DOHH2 (cell line): Measurements from ENCODE around the gene LYRM2.

Experiments used
- H3F3A ChIP-seq: fragments of 200-600 bp; sonication (generic), shearing (Covaris generic); 2 replicates; pipeline ENCODE4 v1.6.0; 2016; ENCODE audit warnings: antibody characterized with exemption, mild to moderate bottlenecking; ENCODE audit not compliant: control insufficient read depth, insufficient read depth
- H3K27ac ChIP-seq: fragments of 200-600 bp; sonication (generic); 2 replicates; pipeline ENCODE4 v1.5.1; 2014; ENCODE audit warnings: low read depth, mild to moderate bottlenecking, low read length, moderate library complexity
- H3K27me3 ChIP-seq: fragments of 200-600 bp; sonication (generic); 2 replicates; pipeline ENCODE4 v1.6.1; 2014; ENCODE audit warnings: mild to moderate bottlenecking, low read length, mixed read lengths; ENCODE audit not compliant: control insufficient read depth
- H3K36me3 ChIP-seq: fragments of 200-600 bp; sonication (generic); 2 replicates; pipeline ENCODE4 v1.6.1; 2014; ENCODE audit warnings: mild to moderate bottlenecking, low read length, moderate library complexity, mixed read lengths; ENCODE audit not compliant: control insufficient read depth
- H3K4me1 ChIP-seq: fragments of 200-600 bp; sonication (generic); 2 replicates; pipeline ENCODE4 v1.6.1; 2014; ENCODE audit warnings: mild to moderate bottlenecking, low read length, mixed read lengths; ENCODE audit not compliant: control insufficient read depth
- H3K4me2 ChIP-seq: fragments of 200-600 bp; sonication (generic); 2 replicates; pipeline ENCODE4 v1.6.0; 2014; ENCODE audit warnings: mild to moderate bottlenecking, low read length, moderate library complexity
- H3K4me3 ChIP-seq: fragments of 200-600 bp; sonication (generic); 2 replicates; pipeline ENCODE4 v1.5.1; 2014; ENCODE audit warnings: mild to moderate bottlenecking, low read length, mixed read lengths
- H3K79me2 ChIP-seq: fragments of 200-600 bp; sonication (generic); 2 replicates; pipeline ENCODE4 v1.6.1; 2014; ENCODE audit warnings: mild to moderate bottlenecking, low read length, mixed read lengths; ENCODE audit not compliant: control insufficient read depth
- H3K9me2 ChIP-seq: fragments of 200-600 bp; sonication (generic); replicated peaks from 2 replicates; pipeline ENCODE4 v1.6.1; 2014; ENCODE audit warnings: mild to moderate bottlenecking, low read length, mixed read lengths; ENCODE audit not compliant: control insufficient read depth
- H3K9me3 ChIP-seq: fragments of 200-600 bp; sonication (generic); 2 replicates; pipeline ENCODE4 v1.6.1; 2014; ENCODE audit warnings: antibody characterized with exemption, low read length, mixed read lengths; ENCODE audit not compliant: control insufficient read depth, insufficient read depth
- H4K20me1 ChIP-seq: fragments of 200-600 bp; sonication (generic); 2 replicates; pipeline ENCODE4 v1.6.0; 2014; ENCODE audit warnings: low read depth, mild to moderate bottlenecking, antibody characterized with exemption, low read length, moderate library complexity; ENCODE audit not compliant: control insufficient read depth, insufficient read depth
- CTCF ChIP-seq: fragments of 200-600 bp; sonication (generic); IDR thresholded peaks from one replicate; pipeline ENCODE4 v1.5.1; 2014; ENCODE audit warnings: antibody characterized with exemption, mild to moderate bottlenecking, low read depth, low read length; ENCODE audit not compliant: poor library complexity, severe bottlenecking
- EZH2phosphoT487 ChIP-seq: fragments of 200-600 bp; sonication (generic); IDR thresholded peaks from 2 replicates; pipeline ENCODE4 v1.6.1; 2017; ENCODE audit warnings: borderline replicate concordance, mild to moderate bottlenecking, antibody characterized with exemption, low read length, moderate library complexity, mixed read lengths

LYRM2 gene

GRCh38 chr6:89580997-89581666 is 57.4 kb downstream of the LYRM2 start:
- H3K4me3 ChIP-seq, result no peak overlapping the region
- TF ChIP-seq CTCF, result no peak
- no peak for TF ChIP-seq EZH2phosphoT487

GRCh38 chr6:89575562-89575960 is 63.0 kb downstream of the LYRM2 start:
- Histone ChIP-seq H3K27ac (no peak overlapping the region), H4K20me1 (no peaks in the 10 kb centered on the region)

More at GRCh38 chr6:89580997-89581666, 57.4 kb downstream of the LYRM2 start:
- Histone ChIP-seq H3K79me2 (no peaks in the 10 kb centered on the region), H4K20me1 (no peaks in the 10 kb centered on the region), H3K27ac (no peak overlapping the region), H3K36me3 (no peaks in the 10 kb centered on the region), H3K4me1 (no peaks in the 10 kb centered on the region), H3K9me3 (no peaks in the 10 kb centered on the region), H3K27me3 (peaks cover 11% of the 10 kb centered on the region; the same call in 1 of the 2 replicates), H3K4me2 (no peak overlapping the region), H3K9me2 (no peaks in the 10 kb centered on the region), H3F3A (no peaks in the 10 kb centered on the region)

GRCh38 chr6:89574910-89575561 is 63.5 kb downstream of the LYRM2 start:
- peaks cover 10% of the 10 kb centered on the region for H3K27me3 ChIP-seq
- H4K20me1 ChIP-seq, result no peaks in the 10 kb centered on the region
- H3K4me3 ChIP-seq, result no peak overlapping the region
- no peaks in the 10 kb centered on the region for H3K9me3 ChIP-seq
- H3K9me2 ChIP-seq, result no peaks in the 10 kb centered on the region
- no peaks in the 10 kb centered on the region for H3F3A ChIP-seq
- no peak overlapping the region for H3K4me2 ChIP-seq
- H3K36me3 ChIP-seq, result no peaks in the 10 kb centered on the region
- H3K79me2 ChIP-seq, result no peaks in the 10 kb centered on the region
- TF ChIP-seq CTCF, result no peak
- TF ChIP-seq EZH2phosphoT487, result no peak
- no peaks in the 10 kb centered on the region for H3K4me1 ChIP-seq
- H3K27ac ChIP-seq, result no peak overlapping the region

More at GRCh38 chr6:89575562-89575960, 63.0 kb downstream of the LYRM2 start:
- H3K4me2 ChIP-seq, result no peak overlapping the region
- H3K79me2 ChIP-seq, result no peaks in the 10 kb centered on the region
- no peaks in the 10 kb centered on the region for H3K36me3 ChIP-seq
- H3K4me3 ChIP-seq, result no peak overlapping the region
- no peaks in the 10 kb centered on the region for H3K4me1 ChIP-seq
- H3K9me3 ChIP-seq, result no peaks in the 10 kb centered on the region
- no peaks in the 10 kb centered on the region for H3K9me2 ChIP-seq
- H3F3A ChIP-seq, result no peaks in the 10 kb centered on the region
- TF ChIP-seq CTCF (no peak), EZH2phosphoT487 (no peak)
- peaks cover 10% of the 10 kb centered on the region for H3K27me3 ChIP-seq
